ENCODE measurements around the gene PLXNA2.

Gene PLXNA2

GRCh38 chr1:208222376-208223126 is 21.6 kb downstream of the PLXNA2 start:
- DNase-seq, result no peak

GRCh38 chr1:208221291-208221622 is 22.9 kb downstream of the PLXNA2 start:
- DNase-seq, result no peak

- no peak for DNase-seq
These were observed 24.4 kb downstream of the PLXNA2 start for GRCh38 chr1:208219659-208220282.

GRCh38 chr1:208219098-208219658 is 25.0 kb downstream of the PLXNA2 start:
- no peak for DNase-seq

- DNase-seq, result no peak
These were observed 25.7 kb downstream of the PLXNA2 start for GRCh38 chr1:208218237-208219097.

- no peak for DNase-seq
These were observed 26.4 kb downstream of the PLXNA2 start for GRCh38 chr1:208217781-208218180.

GRCh38 chr1:208216806-208217205 is 27.4 kb downstream of the PLXNA2 start:
- no peak for DNase-seq

- DNase-seq, result no peak
These were observed 28.1 kb downstream of the PLXNA2 start for GRCh38 chr1:208216062-208216461.

- no peak for DNase-seq
These were observed 28.8 kb downstream of the PLXNA2 start for GRCh38 chr1:208215393-208215792.

GRCh38 chr1:208213786-208214185 is 30.4 kb downstream of the PLXNA2 start:
- DNase-seq, result no peak

- no peak for DNase-seq
These were observed 31.3 kb downstream of the PLXNA2 start for GRCh38 chr1:208212893-208213292.

- DNase-seq, result no peak
These were observed 32.0 kb downstream of the PLXNA2 start for GRCh38 chr1:208211921-208212843.

GRCh38 chr1:208209896-208210589 is 34.1 kb downstream of the PLXNA2 start:
- DNase-seq, result no peak

- no peak for DNase-seq
These were observed 34.9 kb downstream of the PLXNA2 start for GRCh38 chr1:208209286-208209685.

- DNase-seq, result no peak
These were observed 36.1 kb downstream of the PLXNA2 start for GRCh38 chr1:208208132-208208487.

- DNase-seq, result no peak
These were observed 36.6 kb downstream of the PLXNA2 start for GRCh38 chr1:208207388-208208131.

- DNase-seq, result no peak
These were observed 38.0 kb downstream of the PLXNA2 start for GRCh38 chr1:208206092-208206698.

- no peak for DNase-seq
These were observed 38.8 kb downstream of the PLXNA2 start for GRCh38 chr1:208205216-208206013.

GRCh38 chr1:208204779-208205178 is 39.4 kb downstream of the PLXNA2 start:
- DNase-seq, result no peak
